PFSK-1 (cell line): ENCODE data around the gene IL10RB.
A peak's percentile ranks its signal among the peaks of the same experiment; 100 is the strongest.

Experiments used
- FOXP2 ChIP-seq: optimal IDR thresholded peaks from 2 replicates; pipeline ENCODE3; 2011; ENCODE audit warnings: borderline replicate concordance, control low read depth, inconsistent platforms; ENCODE audit not compliant: insufficient read depth; ENCODE audit errors: extremely low read length, extremely low read depth
- POLR2AphosphoS5 ChIP-seq: IDR thresholded peaks from 2 replicates; pipeline ENCODE4 v1.6.1; 2012; ENCODE audit warnings: low read depth, mild to moderate bottlenecking, control low read depth, low read length, moderate library complexity
- REST ChIP-seq, 2 experiments: IDR thresholded peaks; 2 replicates each; pipeline versions ENCODE4 v1.6.1 to v1.8.0; 2011 to 2012; ENCODE audit warnings: low read depth in 2 of 2, low read length in 2 of 2, control low read depth in 1 of 2, inconsistent platforms in 1 of 2, mild to moderate bottlenecking in 1 of 2, moderate library complexity in 1 of 2; ENCODE audit not compliant: insufficient read depth in 1 of 2
- SIN3A ChIP-seq: IDR thresholded peaks from 2 replicates; pipeline ENCODE4 v1.6.1; 2012; ENCODE audit warnings: mild to moderate bottlenecking, low read length, moderate library complexity, borderline replicate concordance; ENCODE audit not compliant: insufficient read depth
- TAF1 ChIP-seq: IDR thresholded peaks from 2 replicates; pipeline ENCODE4 v1.6.1; 2012; ENCODE audit warnings: low read length, control low read depth, borderline replicate concordance; ENCODE audit not compliant: insufficient read depth

The IL10RB gene

GRCh38 chr21:33300701-33301631 lies 34.8 kb downstream of the IL10RB start:
- TF ChIP-seq TAF1 = no peak
- TF ChIP-seq SIN3A = peak; percentile 40; the same call in 1 of the 2 replicates
- peak; percentile 81 for TF ChIP-seq FOXP2
- TF ChIP-seq POLR2AphosphoS5 = 0 out of 2 replicates have a peak, but pooled peaks have one; percentile 32
- TF ChIP-seq REST (IDR thresholded peaks at IDR 0.05; ENCODE audit: insufficient read depth in 1 of 2, low read depth in 2 of 2, low read length in 2 of 2) = 0 out of 4 replicates have a peak, but pooled peaks of 1 of the 2 experiments have one; percentile 20

GRCh38 chr21:33301632-33302002 lies 35.5 kb downstream of the IL10RB start:
- TF ChIP-seq REST (IDR thresholded peaks at IDR 0.05; ENCODE audit: insufficient read depth in 1 of 2, low read depth in 2 of 2, low read length in 2 of 2) (no peak), FOXP2 (no peak), POLR2AphosphoS5 (no peak), TAF1 (no peak), SIN3A (no peak)

- TF ChIP-seq TAF1 (no peak), SIN3A (no peak), FOXP2 (no peak), REST (IDR thresholded peaks at IDR 0.05; ENCODE audit: insufficient read depth in 1 of 2, low read depth in 2 of 2, low read length in 2 of 2) (no peak), POLR2AphosphoS5 (no peak)
Measured at GRCh38 chr21:33302055-33302454, 35.9 kb downstream of the IL10RB start.

- TF ChIP-seq REST (IDR thresholded peaks at IDR 0.05; ENCODE audit: insufficient read depth in 1 of 2, low read depth in 2 of 2, low read length in 2 of 2) = no peak
- no peak for TF ChIP-seq SIN3A
- TF ChIP-seq POLR2AphosphoS5 = no peak
- no peak for TF ChIP-seq FOXP2
- no peak for TF ChIP-seq TAF1
Measured at GRCh38 chr21:33302796-33303195, 36.6 kb downstream of the IL10RB start.

GRCh38 chr21:33305344-33305671 lies 39.1 kb downstream of the IL10RB start:
- TF ChIP-seq TAF1 = no peak
- TF ChIP-seq POLR2AphosphoS5 = no peak
- TF ChIP-seq FOXP2 = no peak
- TF ChIP-seq REST (IDR thresholded peaks at IDR 0.05; ENCODE audit: insufficient read depth in 1 of 2, low read depth in 2 of 2, low read length in 2 of 2) = no peak
- no peak for TF ChIP-seq SIN3A
